Activated CD8-positive, alpha-beta memory T cell treated with anti-CD3 and anti-CD28 coated beads, Interleukin-2, amount 10 ng/mL, durations not matched to agents 7 days and 5 days (primary cell): Measurements from ENCODE around the gene RBBP4. TPM values are rescaled to one million over a fixed set of nuclear protein-coding genes. Genes with fewer than 3 reads are reported as not detected.
"Not testable (repeated sequence)": the region's sequence is repeated elsewhere in the genome, so short reads cannot be mapped to it uniquely, and the experiment has no call there.

ENCODE experiments used
- ATAC-seq: fragments of 150-1000 bp; cut with Tn5 transposase; one replicate; pipeline ENCODE4 v1.10.0; 2021; ENCODE audit warnings: moderate library complexity
- CTCF ChIA-PET: fragments of 350-600 bp; sonication (Branson Sonifier 250); formaldehyde crosslinking; loops from one replicate; lab custom pipeline; 2021; ENCODE audit warnings: antibody characterized with exemption; lab: Charles Lee
- DNase-seq: peaks from one replicate; pipeline ENCODE4 v3.0.0-alpha.2; 2020
- H3K27ac Mint-ChIP-seq: one replicate; pipeline ENCODE4 v1.8.0; 2021; ENCODE audit warnings: mild to moderate bottlenecking, mixed read lengths
- H3K27me3 Mint-ChIP-seq: one replicate; pipeline ENCODE4 v1.8.0; 2021; ENCODE audit warnings: mixed read lengths
- H3K36me3 Mint-ChIP-seq: one replicate; pipeline ENCODE4 v1.8.0; 2021; ENCODE audit warnings: mild to moderate bottlenecking, mixed read lengths
- H3K4me1 Mint-ChIP-seq: one replicate; pipeline ENCODE4 v1.8.0; 2021; ENCODE audit warnings: mixed read lengths
- H3K4me3 Mint-ChIP-seq: one replicate; pipeline ENCODE4 v1.8.0; 2021; ENCODE audit warnings: mild to moderate bottlenecking, moderate library complexity, mixed read lengths
- H3K9me3 Mint-ChIP-seq: one replicate; pipeline ENCODE4 v1.8.0; 2022; ENCODE audit warnings: low read depth, mixed read lengths
- total RNA-seq, 2 experiments: library from RNA; stranded (reverse); gene quantifications; one replicate each; pipeline ENCODE4 v1.2.3, GENCODE V29; 2021

Gene RBBP4
- total RNA-seq, 2 experiments from 2014 or later: 284 to 336 TPM

DNA sequence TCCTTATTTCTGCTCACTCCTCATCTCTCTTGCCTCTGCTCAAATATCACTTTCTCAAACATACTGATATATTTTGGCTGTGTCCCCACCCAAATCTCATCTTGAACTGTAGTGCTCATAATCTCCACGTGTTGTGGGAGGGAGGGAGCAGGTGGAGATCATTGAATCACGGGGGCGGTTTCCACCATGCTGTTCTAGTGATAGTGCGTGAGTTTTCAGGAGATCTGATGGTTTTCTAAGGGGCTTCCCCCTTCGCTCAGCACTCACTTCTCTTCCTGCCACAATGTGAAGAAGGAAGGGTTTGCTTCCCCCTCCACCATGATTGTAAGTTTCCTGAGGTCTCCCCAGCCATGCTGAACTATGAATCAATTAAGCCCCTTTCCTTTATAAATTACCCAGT, 27.2 kb upstream of the RBBP4 start:
- H3K4me3 Mint-ChIP-seq: no peak overlapping the region
- ATAC-seq (no peak), DNase-seq (peak; percentile 46)
- no peaks in the 10 kb centered on the region for H3K27me3 Mint-ChIP-seq
- peaks cover 58% of the 10 kb centered on the region for H3K4me1 Mint-ChIP-seq
- peaks cover 50% of the 10 kb centered on the region for H3K36me3 Mint-ChIP-seq
- CTCF ChIA-PET: no interaction called here
- peak overlapping the region; percentile 27 for H3K27ac Mint-ChIP-seq
- no peaks in the 10 kb centered on the region for H3K9me3 Mint-ChIP-seq

DNA sequence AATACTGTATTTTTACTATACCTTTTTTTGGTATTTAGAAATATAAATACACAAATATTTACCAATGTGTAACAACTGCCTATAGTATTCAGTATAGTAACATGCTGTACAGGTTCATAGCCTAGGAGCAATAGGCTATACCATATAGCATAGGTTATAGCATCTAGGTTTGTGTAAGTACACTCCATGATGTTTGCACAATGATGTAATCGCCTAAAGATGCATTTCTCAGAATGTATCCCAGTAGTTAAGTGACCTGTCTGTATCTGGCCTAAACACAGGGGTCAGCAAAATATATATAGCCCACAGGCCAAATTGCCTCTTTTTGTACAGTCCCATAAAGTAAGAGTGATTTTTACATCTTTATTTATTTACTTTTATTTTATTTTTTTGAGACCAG, 24.8 kb upstream of the RBBP4 start:
- DNase-seq (no peak), ATAC-seq (no peak)
- H3K9me3 Mint-ChIP-seq: no peaks in the 10 kb centered on the region
- CTCF ChIA-PET: no interaction called here
- no peak overlapping the region for H3K4me3 Mint-ChIP-seq
- H3K4me1 Mint-ChIP-seq: peaks cover 44% of the 10 kb centered on the region
- H3K27me3 Mint-ChIP-seq: no peaks in the 10 kb centered on the region
- H3K36me3 Mint-ChIP-seq: peaks cover 46% of the 10 kb centered on the region
- H3K27ac Mint-ChIP-seq: no peak overlapping the region

DNA sequence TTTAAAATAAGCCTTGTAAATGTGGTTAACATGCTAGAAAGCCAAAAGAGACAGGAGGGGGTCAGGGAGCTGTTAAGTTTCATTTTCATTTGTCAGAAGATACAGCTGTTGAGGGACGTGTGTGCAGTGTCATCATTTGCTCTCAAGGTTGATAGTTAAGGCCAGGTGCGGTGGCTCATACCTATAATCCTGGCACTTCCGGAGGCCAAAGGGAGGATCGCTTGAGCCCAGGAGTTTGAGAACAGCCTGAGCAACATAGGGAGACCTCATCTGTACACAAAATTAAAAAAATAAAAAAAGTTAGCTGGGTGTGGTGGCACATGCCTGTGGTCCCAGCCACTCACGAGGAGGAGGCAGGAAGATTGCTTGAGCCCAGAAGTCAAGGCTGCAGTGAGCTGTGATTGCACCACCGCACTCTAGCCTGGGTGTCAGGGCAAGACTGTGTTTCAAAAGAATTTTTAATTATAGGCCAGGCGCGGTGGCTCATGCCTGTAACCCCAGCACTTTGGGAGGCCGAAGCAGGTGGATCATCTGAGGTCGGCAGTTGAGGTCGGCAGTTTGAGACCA, 23.3 kb upstream of the RBBP4 start:
- peaks cover 45% of the 10 kb centered on the region for H3K4me1 Mint-ChIP-seq
- ATAC-seq (peak; percentile 91), DNase-seq (peak; percentile 64)
- peaks cover 37% of the 10 kb centered on the region for H3K36me3 Mint-ChIP-seq
- no peaks in the 10 kb centered on the region for H3K9me3 Mint-ChIP-seq
- H3K27ac Mint-ChIP-seq: peak overlapping the region; percentile 92
- H3K4me3 Mint-ChIP-seq: peak overlapping the region; percentile 48
- CTCF ChIA-PET: interaction anchor here (1.2 to 1.6 kb wide), 3 partner anchors 21 to 107 kb away, joined by 5 to 6 read pairs (median 5); partner anchors contain the start of gene RBBP4
- H3K27me3 Mint-ChIP-seq: no peaks in the 10 kb centered on the region

GRCh38 chr1:32630173-32630572, 20.8 kb upstream of the RBBP4 start:
- not testable (repeated sequence) for ATAC-seq, H3K27me3 Mint-ChIP-seq, H3K4me3 Mint-ChIP-seq, H3K27ac Mint-ChIP-seq, DNase-seq, H3K9me3 Mint-ChIP-seq
- H3K4me1 Mint-ChIP-seq: peaks cover 33% of the 10 kb centered on the region
- CTCF ChIA-PET: interaction anchor here (0.6 kb wide), 1 partner anchor 110 kb away, joined by 3 read pairs; no protein-coding TSS in a partner anchor
- H3K36me3 Mint-ChIP-seq: peaks cover 33% of the 10 kb centered on the region

DNA sequence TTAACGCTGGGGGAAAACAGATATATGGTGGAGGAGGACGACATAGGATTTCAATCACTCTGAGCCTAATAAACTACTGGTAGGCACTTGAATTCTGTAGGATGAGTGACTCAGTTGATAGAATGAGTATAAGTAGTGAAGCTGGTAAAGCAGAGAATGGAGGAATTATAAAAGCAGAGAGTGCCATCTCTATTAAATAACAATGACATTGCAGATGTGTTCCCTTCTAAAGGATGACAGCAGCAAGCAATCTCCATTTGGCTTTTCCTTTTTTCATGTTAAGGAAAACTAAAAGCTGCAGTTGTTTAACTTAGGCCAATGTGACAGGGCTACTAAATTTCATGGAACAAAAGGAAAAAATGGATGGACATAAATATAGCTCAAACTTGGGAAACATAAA, 18.2 kb upstream of the RBBP4 start:
- H3K36me3 Mint-ChIP-seq: peaks cover 23% of the 10 kb centered on the region
- no peaks in the 10 kb centered on the region for H3K9me3 Mint-ChIP-seq
- ATAC-seq (no peak), DNase-seq (no peak)
- no peak overlapping the region for H3K27ac Mint-ChIP-seq
- no peak overlapping the region for H3K4me3 Mint-ChIP-seq
- CTCF ChIA-PET: interaction anchor here (0.8 kb wide), 1 partner anchor 12 kb away, joined by 3 read pairs; no protein-coding TSS in a partner anchor
- H3K27me3 Mint-ChIP-seq: no peaks in the 10 kb centered on the region
- H3K4me1 Mint-ChIP-seq: peaks cover 20% of the 10 kb centered on the region

DNA sequence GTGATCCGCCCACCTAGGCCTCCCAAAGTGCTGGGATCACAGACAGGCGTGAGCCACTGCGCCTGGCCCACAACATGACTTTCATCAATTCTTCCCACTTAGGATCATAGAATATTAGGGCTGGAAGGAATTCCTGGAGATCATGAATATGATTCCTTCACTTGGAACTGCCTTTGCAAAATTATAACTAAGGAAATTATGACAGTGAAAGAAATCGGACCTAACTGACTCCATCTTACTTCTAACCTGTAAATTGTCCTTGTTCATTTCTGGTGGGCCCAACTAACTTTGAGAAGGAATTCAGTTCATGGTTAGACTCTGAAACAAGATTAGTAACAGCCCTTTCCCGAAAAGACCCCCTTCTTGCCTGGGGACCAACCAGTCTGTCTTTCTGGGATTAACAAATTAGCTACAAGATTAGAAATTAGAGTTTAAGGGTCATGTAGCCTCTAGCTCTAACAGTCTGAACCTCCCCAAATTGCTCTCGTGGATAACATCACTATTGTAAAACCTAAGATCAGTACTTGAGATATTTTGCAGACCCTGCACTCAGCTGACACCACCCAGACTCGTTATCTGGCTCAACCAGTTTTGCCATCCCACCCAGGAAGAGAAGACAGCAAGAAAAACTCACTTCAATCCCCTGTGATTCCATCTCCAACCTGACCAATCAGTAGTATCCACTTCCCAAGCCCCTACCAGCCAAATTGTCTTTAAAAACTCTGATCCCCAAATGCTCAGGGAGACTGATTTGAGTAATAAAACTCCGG, 15.3 kb upstream of the RBBP4 start:
- CTCF ChIA-PET: no interaction called here
- no peak for DNase-seq

DNA sequence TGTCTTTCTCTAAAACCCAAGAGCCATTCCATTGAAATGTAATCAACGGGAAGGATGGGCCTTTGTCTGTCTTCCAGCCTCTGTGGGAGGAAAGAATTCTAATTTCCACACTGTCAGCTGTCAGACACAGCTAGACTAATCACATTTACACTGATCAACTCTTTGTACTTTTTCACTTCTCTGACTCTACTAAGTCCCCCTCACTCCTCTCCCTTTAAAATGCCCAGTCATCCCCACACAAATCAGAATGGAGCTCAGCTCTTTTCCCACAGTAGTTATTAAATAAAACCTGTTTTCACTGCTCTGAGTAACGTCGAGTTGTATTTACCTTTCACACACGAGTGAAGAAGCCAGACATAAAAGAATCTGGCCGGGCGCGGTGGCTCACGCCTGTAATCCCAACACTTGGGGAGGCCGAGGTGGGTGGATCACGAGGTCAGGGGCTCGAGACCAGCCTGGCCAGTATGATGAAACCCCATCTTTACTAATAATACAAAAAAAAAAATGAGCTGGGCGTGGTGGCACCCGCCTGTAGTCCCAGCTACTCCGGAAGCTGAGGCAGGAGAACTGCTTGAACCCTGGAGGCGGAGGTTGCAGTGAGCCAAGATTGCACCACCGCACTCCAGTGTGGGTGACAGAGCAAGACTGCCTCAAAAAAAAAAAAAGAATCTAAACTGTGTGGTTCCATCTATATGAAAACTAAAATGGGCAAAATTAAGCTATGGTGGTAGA, 13.9 kb upstream of the RBBP4 start:
- no peaks in the 10 kb centered on the region for H3K9me3 Mint-ChIP-seq
- peaks cover 11% of the 10 kb centered on the region for H3K4me1 Mint-ChIP-seq
- ATAC-seq (no peak), DNase-seq (no peak)
- peaks cover 21% of the 10 kb centered on the region for H3K36me3 Mint-ChIP-seq
- H3K27me3 Mint-ChIP-seq: no peaks in the 10 kb centered on the region
- H3K27ac Mint-ChIP-seq: no peak overlapping the region
- H3K4me3 Mint-ChIP-seq: no peak overlapping the region
- CTCF ChIA-PET: interaction anchor here (0.7 to 1.5 kb wide), 3 partner anchors 17 to 117 kb away, joined by 3 to 4 read pairs (median 3); no protein-coding TSS in a partner anchor

More for the DNA sequence above, 15.3 kb upstream of the RBBP4 start:
- no peaks in the 10 kb centered on the region for H3K27me3 Mint-ChIP-seq
- no peaks in the 10 kb centered on the region for H3K9me3 Mint-ChIP-seq
- peaks cover 19% of the 10 kb centered on the region for H3K36me3 Mint-ChIP-seq
- H3K4me3 Mint-ChIP-seq: no peak overlapping the region
- H3K27ac Mint-ChIP-seq: no peak overlapping the region
- no peak for ATAC-seq
- peaks cover 10% of the 10 kb centered on the region for H3K4me1 Mint-ChIP-seq

DNA sequence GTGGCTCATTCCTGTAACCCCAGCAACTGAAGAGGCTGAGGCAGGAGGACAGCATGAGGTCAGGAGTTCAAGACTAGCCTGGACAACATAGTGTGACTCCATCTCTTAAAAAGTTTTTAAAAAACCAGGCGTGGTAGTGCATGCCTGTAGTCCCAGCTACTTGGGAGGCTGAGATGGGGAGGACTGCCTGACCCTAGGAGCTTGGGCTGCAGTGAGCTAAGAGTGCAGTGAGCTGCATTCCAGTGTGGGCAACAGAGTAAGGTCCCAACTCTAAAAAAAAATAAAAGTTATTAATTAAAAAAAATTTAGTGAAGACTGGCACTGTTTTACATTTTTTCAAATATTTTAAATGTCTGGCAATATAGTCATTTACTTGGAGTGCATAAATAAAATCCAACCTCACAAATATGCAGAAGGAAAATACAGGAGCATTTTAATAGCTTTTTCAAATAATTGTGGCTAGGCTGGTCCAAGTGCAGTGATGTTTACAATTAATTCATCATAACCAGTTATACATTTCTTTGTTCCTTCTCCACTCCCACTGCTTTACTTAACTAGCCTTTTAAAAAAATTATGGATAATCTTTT, 11.4 kb upstream of the RBBP4 start:
- Mint-ChIP-seq H3K36me3 (peaks cover 14% of the 10 kb centered on the region), H3K27ac (no peak overlapping the region), H3K9me3 (no peaks in the 10 kb centered on the region), H3K4me1 (peaks cover 5% of the 10 kb centered on the region), H3K4me3 (no peak overlapping the region), H3K27me3 (no peaks in the 10 kb centered on the region)
- no peak for ATAC-seq
- no peak for DNase-seq
- CTCF ChIA-PET: no interaction called here

GRCh38 chr1:32642292-32642827, 8.6 kb upstream of the RBBP4 start:
- not testable (repeated sequence) for H3K27me3 Mint-ChIP-seq, H3K9me3 Mint-ChIP-seq, H3K27ac Mint-ChIP-seq, ATAC-seq, H3K4me1 Mint-ChIP-seq, H3K4me3 Mint-ChIP-seq, DNase-seq
- peaks cover 11% of the 10 kb centered on the region for H3K36me3 Mint-ChIP-seq
- CTCF ChIA-PET: interaction anchor here (0.7 kb wide), 1 partner anchor 160 kb away, joined by 4 read pairs; no protein-coding TSS in a partner anchor

- DNase-seq (no peak), ATAC-seq (no peak)
- H3K27me3 Mint-ChIP-seq: no peaks in the 10 kb centered on the region
- H3K36me3 Mint-ChIP-seq: peaks cover 14% of the 10 kb centered on the region
- H3K4me1 Mint-ChIP-seq: peaks cover 17% of the 10 kb centered on the region
- CTCF ChIA-PET: no interaction called here
- H3K9me3 Mint-ChIP-seq: no peaks in the 10 kb centered on the region
- peak overlapping the region; percentile 1 for H3K27ac Mint-ChIP-seq
- H3K4me3 Mint-ChIP-seq: no peak overlapping the region
These were observed 6.6 kb upstream of the RBBP4 start for GRCh38 chr1:32644426-32644825.

DNA sequence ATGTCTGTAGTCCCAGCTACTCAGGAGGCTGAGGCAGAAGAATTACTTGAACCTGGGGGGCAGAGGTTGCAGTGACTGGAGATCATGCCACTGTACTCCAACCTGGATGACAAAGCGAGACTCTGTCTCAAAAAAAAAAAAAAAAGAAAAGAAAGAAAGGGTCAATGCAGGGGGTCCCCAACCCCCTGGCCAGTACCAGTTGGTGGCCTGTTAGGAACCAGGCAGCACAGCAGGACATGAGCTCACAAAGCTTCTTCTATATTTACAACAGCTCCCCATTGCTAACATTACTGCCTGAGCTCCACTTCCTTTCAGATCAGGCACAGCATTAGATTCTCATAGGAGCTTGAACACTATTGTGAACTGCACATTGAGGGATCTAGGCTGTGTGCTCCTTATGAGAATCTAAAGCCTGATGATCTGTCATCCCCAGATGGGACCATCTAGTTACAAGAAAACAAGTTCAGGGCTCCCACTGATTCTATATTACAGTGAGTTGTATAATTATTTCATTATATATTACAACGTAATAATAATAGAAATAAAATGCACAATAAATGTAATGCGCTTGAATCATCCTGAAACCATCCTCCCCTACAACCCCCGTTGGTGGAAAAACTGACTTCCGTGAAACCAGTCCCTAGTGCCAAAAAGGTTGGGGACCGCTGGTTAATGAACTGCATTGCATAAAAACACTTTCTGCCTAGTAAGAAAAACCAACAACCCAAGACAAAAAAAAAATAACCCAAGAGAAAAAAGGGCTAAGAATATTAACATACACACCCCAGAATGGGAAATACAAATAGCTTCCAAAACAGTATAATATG, 3.5 kb upstream of the RBBP4 start:
- H3K4me3 Mint-ChIP-seq: peak overlapping the region; percentile 90

DNA sequence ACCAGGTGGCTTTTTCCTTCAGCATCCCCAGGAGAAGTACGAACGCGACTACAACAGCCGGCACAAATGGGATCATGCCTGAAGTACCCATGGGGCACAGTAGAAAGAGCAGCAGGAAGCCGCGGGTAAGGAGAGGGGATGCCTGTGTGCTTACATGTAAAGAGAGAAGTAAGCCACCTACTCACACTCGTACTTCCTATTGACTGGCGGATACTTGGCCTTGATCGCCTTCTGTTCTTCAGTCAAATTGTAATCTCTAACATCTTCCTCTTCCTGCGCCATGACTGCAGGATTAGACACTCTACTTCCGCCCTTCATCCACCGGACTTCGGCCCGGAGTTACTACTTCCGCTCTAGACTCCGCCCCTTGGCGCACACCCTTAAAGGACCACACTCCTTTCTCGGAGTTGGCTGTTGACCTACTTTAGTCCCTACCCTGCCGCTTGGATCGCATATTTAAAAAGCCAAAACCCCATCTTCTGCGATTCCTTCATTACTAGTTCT, 708 bp upstream of the RBBP4 start, which contains the start of gene ZBTB8OS:
ZBTB8OS (minus strand) TSS at position 303 of the 504 bp plus-strand sequence; CDS start at position 282, 21 bp downstream.
- peak within 1 kb of the TSS; percentile 99 for H3K27ac Mint-ChIP-seq
- no peaks in the 10 kb centered on the region for H3K9me3 Mint-ChIP-seq
- H3K4me1 Mint-ChIP-seq: peaks cover 49% of the 10 kb centered on the region
- peak; percentile 75 for ATAC-seq
- H3K4me3 Mint-ChIP-seq: peak within 1 kb of the TSS; percentile 90
- no peaks in the 10 kb centered on the region for H3K27me3 Mint-ChIP-seq
- CTCF ChIA-PET: interaction anchor here (0.7 to 2.5 kb wide), 6 partner anchors 23 to 315 kb away, joined by 3 to 14 read pairs (median 4); partner anchors contain the start of gene MARCKSL1
- H3K36me3 Mint-ChIP-seq: peaks cover 44% of the 10 kb centered on the region
- DNase-seq: peak; percentile 94

More for the DNA sequence above, 3.5 kb upstream of the RBBP4 start:
- no peaks in the 10 kb centered on the region for H3K9me3 Mint-ChIP-seq
- H3K36me3 Mint-ChIP-seq: peaks cover 28% of the 10 kb centered on the region
- DNase-seq: peak; percentile 49
- no peaks in the 10 kb centered on the region for H3K27me3 Mint-ChIP-seq
- H3K27ac Mint-ChIP-seq: peak overlapping the region; percentile 63
- peaks cover 25% of the 10 kb centered on the region for H3K4me1 Mint-ChIP-seq
- CTCF ChIA-PET: interaction anchor here (0.7 to 2.1 kb wide), 2 partner anchors 20 to 1247 kb away, joined by 3 to 6 read pairs; no protein-coding TSS in a partner anchor
- no peak for ATAC-seq
